GM23248 (cell line): ENCODE measurements around the gene PAIP1. TPM values are rescaled to one million over a fixed set of nuclear protein-coding genes. Genes with fewer than 3 reads are reported as not detected.
A peak's percentile ranks its signal among the peaks of the same experiment; 100 is the strongest.
"Not testable (repeated sequence)": the region's sequence is repeated elsewhere in the genome, so short reads cannot be mapped to it uniquely, and the experiment has no call there.

Experiments used
- DNase-seq: peaks from one replicate; pipeline ENCODE4 v3.0.0-alpha.2; 2015
- H2AFZ ChIP-seq: fragments of 200-600 bp; sonication (generic); 2 replicates; pipeline ENCODE4 v1.6.1; 2016; ENCODE audit warnings: antibody characterized with exemption
- H3F3A ChIP-seq: fragments of 200-600 bp; sonication (generic); 2 replicates; pipeline ENCODE4 v1.6.1; 2016; ENCODE audit warnings: mild to moderate bottlenecking, antibody characterized with exemption, mixed run types; ENCODE audit not compliant: insufficient read depth
- H3K27ac ChIP-seq: fragments of 200-600 bp; sonication (generic); 2 replicates; pipeline ENCODE4 v1.5.1; 2016; ENCODE audit warnings: mild to moderate bottlenecking
- H3K27me3 ChIP-seq: fragments of 200-600 bp; sonication (generic); replicated peaks from 2 replicates; pipeline ENCODE4 v1.6.1; 2016; ENCODE audit warnings: mild to moderate bottlenecking; ENCODE audit not compliant: insufficient read depth
- H3K36me3 ChIP-seq: fragments of 200-600 bp; sonication (generic); 2 replicates; pipeline ENCODE4 v1.6.1; 2016; ENCODE audit warnings: low read depth, mild to moderate bottlenecking
- H3K4me1 ChIP-seq: fragments of 200-600 bp; sonication (generic); 2 replicates; pipeline ENCODE4 v1.6.1; 2016; ENCODE audit warnings: mild to moderate bottlenecking; ENCODE audit not compliant: insufficient read depth
- H3K4me2 ChIP-seq: fragments of 200-600 bp; sonication (generic); one replicate; pipeline ENCODE4 v1.6.1; 2016; ENCODE audit warnings: mild to moderate bottlenecking; ENCODE audit not compliant: unreplicated experiment
- H3K4me3 ChIP-seq: fragments of 200-600 bp; sonication (generic); 2 replicates; pipeline ENCODE4 v1.5.1; 2016; ENCODE audit warnings: mild to moderate bottlenecking
- H3K79me2 ChIP-seq: fragments of 200-600 bp; sonication (generic); 2 replicates; pipeline ENCODE4 v1.6.1; 2016; ENCODE audit warnings: mild to moderate bottlenecking; ENCODE audit not compliant: insufficient read depth
- H3K9ac ChIP-seq: fragments of 200-600 bp; sonication (generic); 2 replicates; pipeline ENCODE4 v1.6.1; 2016; ENCODE audit warnings: mild to moderate bottlenecking
- H3K9me2 ChIP-seq: fragments of 200-600 bp; sonication (generic); 2 replicates; pipeline ENCODE4 v1.6.1; 2016; ENCODE audit warnings: mixed run types, mild to moderate bottlenecking, moderate library complexity; ENCODE audit not compliant: insufficient read depth
- H3K9me3 ChIP-seq: fragments of 200-600 bp; sonication (generic); one replicate; pipeline ENCODE4 v1.6.1; 2017; ENCODE audit warnings: low read depth
- H4K20me1 ChIP-seq: fragments of 200-600 bp; sonication (generic); 2 replicates; pipeline ENCODE4 v1.6.0; 2016; ENCODE audit not compliant: insufficient read depth
- EZH2 ChIP-seq: fragments of 200-600 bp; sonication (generic); IDR thresholded peaks from 2 replicates; pipeline ENCODE4 v1.6.1; 2018; ENCODE audit warnings: antibody characterized with exemption, mild to moderate bottlenecking; ENCODE audit not compliant: insufficient read depth, poor library complexity, severe bottlenecking
- EZH2phosphoT487 ChIP-seq: fragments of 200-600 bp; sonication (generic); IDR thresholded peaks from 2 replicates; pipeline ENCODE4 v1.6.1; 2018; ENCODE audit warnings: antibody characterized with exemption, moderate library complexity, mild to moderate bottlenecking, low read depth; ENCODE audit not compliant: insufficient read depth
- WGBS, 2 experiments: methylation state at CpG; one replicate each; pipeline ENCODE4 v1.1.6; 2015 to 2017; ENCODE audit warnings: low lambda C conversion rate in 2 of 2, low coverage in 1 of 2; ENCODE audit errors: missing lambda C conversion rate in 2 of 2; 5-methylcytosine and 5-hydroxymethylcytosine counted together
- in situ Hi-C: fragments of 300-500 bp; cut with MboI; formaldehyde crosslinking; loops from 2 replicates; pipeline ENCODE4 v1.15.0; 2020
- polyA plus RNA-seq: library from polyadenylated mRNA; unstranded; fragments of >200 nt; fragmentation: Nextera tagmentation; extraction: Ambion mirVana; gene quantifications from 2 replicates; pipeline ENCODE4 v1.2.1, GENCODE V29; 2016
- total RNA-seq: library from RNA; depleted of rRNA; stranded (reverse); fragments of >200 nt; shearing (Covaris generic); gene quantifications from 2 replicates; pipeline ENCODE4 v1.2.3, GENCODE V29; 2014

The PAIP1 gene
- total and polyA plus RNA-seq, 2 experiments from 2014 or later = 91.1 to 135 TPM

DNA sequence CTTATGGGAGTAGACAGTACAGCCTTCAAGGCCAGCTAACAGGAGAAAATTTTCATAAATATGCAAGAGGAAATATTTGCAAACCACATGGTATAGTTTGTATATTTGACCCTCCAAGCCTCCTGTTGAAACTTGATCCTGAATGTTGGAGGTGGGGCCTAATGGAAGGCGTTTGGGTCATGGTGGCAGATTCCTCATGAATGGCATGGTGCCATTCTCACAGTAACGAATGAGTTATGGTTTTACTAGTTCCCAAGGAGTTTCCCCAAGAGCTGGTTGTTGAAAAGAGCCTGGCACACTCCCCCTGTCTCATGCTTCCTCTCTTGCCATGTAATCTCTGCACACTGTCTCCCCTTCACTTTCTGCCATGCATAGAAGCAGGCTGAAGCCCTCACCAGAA is 3.3 kb upstream of the PAIP1 start:
- WGBS, 2 experiments = 16 to 37% methylated on average over 2 of the region's 2 CpGs
- H3K9me3 ChIP-seq = no peaks in the 10 kb centered on the region
- H3K27me3 ChIP-seq = no peaks in the 10 kb centered on the region
- H3K27ac ChIP-seq = no peak overlapping the region
- peaks cover 6% of the 10 kb centered on the region for H3K4me1 ChIP-seq
- peaks cover 22% of the 10 kb centered on the region for H3K79me2 ChIP-seq
- no peak overlapping the region for H3K4me2 ChIP-seq
- no peak overlapping the region for H3K9ac ChIP-seq
- no peak overlapping the region for H3K4me3 ChIP-seq
- in situ Hi-C loops = no loop called here
- no peak overlapping the region for H2AFZ ChIP-seq
- no peaks in the 10 kb centered on the region for H3K9me2 ChIP-seq
- no peaks in the 10 kb centered on the region for H3K36me3 ChIP-seq
- no peaks in the 10 kb centered on the region for H4K20me1 ChIP-seq
- TF ChIP-seq EZH2 (no peak), EZH2phosphoT487 (no peak)
- H3F3A ChIP-seq = peaks cover 10% of the 10 kb centered on the region; the same call in 1 of the 2 replicates
- no peak for DNase-seq

DNA sequence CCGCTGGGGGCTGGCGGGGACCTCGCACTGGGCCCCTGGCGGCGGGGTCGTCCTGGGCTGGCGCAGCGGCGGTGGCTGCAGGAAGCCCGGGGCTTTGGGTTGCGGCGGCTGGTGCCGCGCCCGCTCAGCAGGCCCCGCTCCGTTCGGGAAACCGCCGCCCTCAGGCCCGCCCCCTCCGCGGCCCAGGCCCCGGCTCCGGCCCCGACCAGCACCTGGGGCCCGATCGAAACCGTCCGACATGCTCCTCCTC is 345 bp downstream of the PAIP1 start:
- H3K9me3 ChIP-seq, H3K9me2 ChIP-seq, DNase-seq, in situ Hi-C loops, H3K27me3 ChIP-seq, H4K20me1 ChIP-seq: not testable (repeated sequence)
- Histone ChIP-seq H3K9ac (peak overlapping the region; percentile 93), H3K27ac (peak overlapping the region; percentile 78), H2AFZ (peak overlapping the region; percentile 95), H3K79me2 (peaks cover 58% of the 10 kb centered on the region), H3K36me3 (peaks cover 16% of the 10 kb centered on the region; the same call in 1 of the 2 replicates), H3K4me3 (peak overlapping the region; percentile 84), H3K4me2 (peak overlapping the region; percentile 90), H3F3A (peaks cover 15% of the 10 kb centered on the region; the same call in 1 of the 2 replicates), H3K4me1 (peaks cover 25% of the 10 kb centered on the region)
- 0 to 1% methylated on average over 1 to 17 of the region's 30 CpGs for WGBS, 2 experiments

DNA sequence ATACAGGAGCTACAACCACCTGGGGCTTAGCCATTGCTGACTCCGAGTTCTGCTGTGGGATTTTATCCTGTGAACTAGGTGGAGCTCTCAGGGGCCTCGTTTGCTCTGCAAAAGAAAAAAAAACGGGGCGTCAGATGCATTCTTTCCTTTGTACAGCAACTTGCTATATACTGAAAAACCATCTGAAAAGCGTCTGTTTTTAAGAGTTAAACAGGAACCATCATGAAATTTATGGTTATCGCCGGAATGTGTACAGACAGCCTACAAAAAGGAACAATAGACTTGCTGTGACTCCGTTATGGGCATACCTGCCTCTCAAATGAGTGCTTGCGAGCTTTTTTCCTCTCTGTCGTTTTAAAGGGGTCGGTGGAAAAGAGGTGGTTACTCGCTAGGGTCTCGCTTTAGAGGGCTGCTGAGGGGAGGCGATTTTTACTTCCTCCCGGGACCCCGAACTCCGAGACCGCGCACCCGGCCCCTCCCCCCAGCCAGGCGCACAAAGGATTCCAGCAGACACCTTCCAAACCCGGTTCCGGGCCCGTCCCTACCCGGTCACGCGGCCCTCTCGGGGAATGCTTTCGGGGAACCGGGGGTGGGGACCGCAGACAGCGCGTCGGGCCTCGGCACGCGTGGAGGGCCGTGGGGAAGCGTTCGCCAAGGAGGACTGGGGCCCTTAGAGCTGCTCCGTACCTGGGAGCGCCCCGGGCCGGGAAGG is 826 bp downstream of the PAIP1 start:
- peaks cover 20% of the 10 kb centered on the region for H3K36me3 ChIP-seq
- H3F3A ChIP-seq = peaks cover 15% of the 10 kb centered on the region; the same call in 1 of the 2 replicates
- peak overlapping the region; percentile 78 for H3K27ac ChIP-seq
- DNase-seq = peak; percentile 72
- H3K9me3 ChIP-seq = no peaks in the 10 kb centered on the region
- peak overlapping the region; percentile 84 for H3K4me3 ChIP-seq
- H2AFZ ChIP-seq = peak overlapping the region; percentile 95
- peak overlapping the region; percentile 90 for H3K4me2 ChIP-seq
- WGBS, 2 experiments = 0 to 3% methylated on average over 35 to 39 of the region's 44 CpGs
- peaks cover 63% of the 10 kb centered on the region for H3K79me2 ChIP-seq
- peak overlapping the region; percentile 93 for H3K9ac ChIP-seq
- no peaks in the 10 kb centered on the region for H4K20me1 ChIP-seq
- no peak for TF ChIP-seq EZH2
- no peak for TF ChIP-seq EZH2phosphoT487
- peaks cover 25% of the 10 kb centered on the region for H3K4me1 ChIP-seq
- in situ Hi-C loops = no loop called here
- H3K27me3 ChIP-seq = no peaks in the 10 kb centered on the region
- no peaks in the 10 kb centered on the region for H3K9me2 ChIP-seq

DNA sequence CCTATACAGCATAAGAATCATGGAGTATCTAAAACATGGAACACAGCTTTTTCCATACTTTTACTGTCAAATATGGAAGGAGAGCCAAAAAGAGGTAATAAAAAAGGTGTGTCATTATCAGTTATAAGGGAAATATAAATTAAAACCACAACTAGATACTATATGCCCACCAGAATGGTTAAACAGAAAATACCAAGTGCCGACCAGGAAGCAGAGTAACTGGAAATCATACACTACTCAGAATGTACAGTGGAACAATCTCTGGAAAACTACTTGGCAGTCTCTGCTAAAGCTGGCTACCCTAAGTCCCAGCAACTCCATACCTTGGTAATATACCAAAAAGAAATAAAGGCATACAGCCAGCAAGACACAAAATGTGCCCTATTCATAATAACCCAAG is 2.4 kb downstream of the PAIP1 start:
- in situ Hi-C loops = no loop called here
- TF ChIP-seq EZH2 (no peak), EZH2phosphoT487 (no peak)
- Histone ChIP-seq H3K27me3 (no peaks in the 10 kb centered on the region), H3K4me2 (peak overlapping the region; percentile 90), H3K4me1 (peaks cover 25% of the 10 kb centered on the region), H3K9me3 (no peaks in the 10 kb centered on the region), H2AFZ (no peak overlapping the region), H3K27ac (no peak overlapping the region), H4K20me1 (no peaks in the 10 kb centered on the region), H3K9ac (0 out of 2 replicates have a peak overlapping the region, but pooled peaks have one; percentile 93), H3F3A (peaks cover 15% of the 10 kb centered on the region; the same call in 1 of the 2 replicates), H3K4me3 (peak overlapping the region; percentile 84), H3K36me3 (peaks cover 32% of the 10 kb centered on the region), H3K9me2 (no peaks in the 10 kb centered on the region), H3K79me2 (peaks cover 79% of the 10 kb centered on the region)
- DNase-seq = no peak
- 100% methylated on average over 1 of the region's 1 CpG for WGBS, 2 experiments
